HepG2 (cell line): ENCODE measurements around the gene JMY. TPM values are rescaled to one million over a fixed set of nuclear protein-coding genes. Genes with fewer than 3 reads are reported as not detected.

ENCODE experiments used
- ATAC-seq: fragments of 200-7000 bp; cut with Tn5 transposase; 3 replicates; pipeline ENCODE4 v1.9.1; 2020; ENCODE audit warnings: mild to moderate bottlenecking, moderate library complexity
- BruUV-seq: library from RNA; stranded (reverse); fragments of 400-500 nt; replicated peaks from 2 replicates; lab custom pipeline; 2021; lab: Mats Ljungman, UMichigan
- CTCF ChIA-PET: fragments of 300-600 bp; formaldehyde crosslinking; extraction: SDS; loops from one replicate; lab custom pipeline; 2021; ENCODE audit warnings: low total read pairs, inconsistent platforms, low intra/inter-chr PET ratio; lab: Yijun Ruan, JAX
- POLR2A ChIA-PET: fragments of 350-600 bp; sonication (Branson Sonifier 250); formaldehyde crosslinking; loops from one replicate; lab custom pipeline; 2020; ENCODE audit warnings: antibody characterized with exemption, inconsistent platforms; lab: Yijun Ruan, JAX
- DNase-seq: peaks from one replicate; pipeline ENCODE4 v3.0.0-alpha.2; 2015; ENCODE audit warnings: low spot score
- FAIRE-seq: peaks from 3 replicates; lab custom pipeline; 2011; peaks lifted over from hg19 to GRCh38; lab: Jason Lieb, UNC
- H2AFZ ChIP-seq: one replicate; pipeline ENCODE4 v1.6.1; 2011; ENCODE audit warnings: low read length, inconsistent platforms
- H3K27ac ChIP-seq: fragments of 300-600 bp; 3 replicates; pipeline ENCODE4 v1.8.0; 2011; ENCODE audit warnings: mixed run types, mild to moderate bottlenecking, mixed read lengths, low read length, inconsistent platforms; ENCODE audit not compliant: insufficient read depth; ENCODE audit errors: extremely low read length
- H3K27me3 ChIP-seq, 2 experiments: fragments of 200-600 bp in 1 of 2; 2 replicates in 1 of 2; 3 replicates in 1 of 2; pipeline versions ENCODE4 v1.6.0 to v1.8.0; 2011; ENCODE audit warnings: low read length in 2 of 2, mild to moderate bottlenecking in 2 of 2, moderate library complexity in 2 of 2, inconsistent platforms in 1 of 2; ENCODE audit not compliant: insufficient read depth in 2 of 2, control insufficient read depth in 1 of 2
- H3K36me3 ChIP-seq, 2 experiments: fragments of 200-600 bp in 1 of 2; replicated peaks in 1 of 2; 2 replicates in 1 of 2; 3 replicates in 1 of 2; pipeline versions ENCODE4 v1.5.1 to v1.8.0; 2011; ENCODE audit warnings: low read length in 2 of 2, inconsistent platforms in 1 of 2; ENCODE audit not compliant: insufficient read depth in 2 of 2, control insufficient read depth in 1 of 2
- H3K4me1 ChIP-seq: 2 replicates; pipeline ENCODE4 v1.5.1; 2012; ENCODE audit warnings: low read length, inconsistent platforms; ENCODE audit not compliant: insufficient read depth
- H3K4me2 ChIP-seq: 2 replicates; pipeline ENCODE4 v1.6.0; 2011; ENCODE audit warnings: low read depth, low read length, inconsistent platforms
- H3K4me3 ChIP-seq, 3 experiments: fragments of 200-600 bp in 1 of 3; sonication (generic), shearing (Covaris generic) in 1 of 3; replicated peaks in 1 of 3; 2 replicates each; pipeline ENCODE4 v1.5.1; 2011 to 2016; ENCODE audit warnings: low read length in 3 of 3, inconsistent platforms in 2 of 3, low read depth in 2 of 3, mild to moderate bottlenecking in 2 of 3, control low read depth in 1 of 3, mixed read lengths in 1 of 3; ENCODE audit not compliant: insufficient read depth in 1 of 3
- H3K79me2 ChIP-seq: one replicate; pipeline ENCODE4 v1.6.1; 2011; ENCODE audit warnings: low read length, inconsistent platforms; ENCODE audit not compliant: insufficient read depth
- H3K9ac ChIP-seq: 2 replicates; pipeline ENCODE4 v1.6.0; 2011; ENCODE audit warnings: mild to moderate bottlenecking, low read depth, low read length, inconsistent platforms; ENCODE audit not compliant: insufficient read depth
- H3K9me3 ChIP-seq: 2 replicates; pipeline ENCODE4 v1.5.1; 2012; ENCODE audit warnings: mild to moderate bottlenecking, low read length
- H4K20me1 ChIP-seq: 2 replicates; pipeline ENCODE4 v1.6.0; 2011; ENCODE audit warnings: inconsistent platforms, mild to moderate bottlenecking, low read length, moderate library complexity; ENCODE audit not compliant: insufficient read depth
- BCL3 ChIP-seq: sonication (generic); formaldehyde crosslinking; IDR thresholded peaks from 2 replicates; pipeline ENCODE4 v1.5.1; 2020; ENCODE audit warnings: mild to moderate bottlenecking, missing genetic modification reagents, moderate library complexity
- CEBPB ChIP-seq: IDR thresholded peaks from 2 replicates; pipeline ENCODE4 v1.6.1; 2011; ENCODE audit warnings: low read depth, low read length, improper control_type of control experiment, borderline replicate concordance
- CEBPG ChIP-seq: IDR thresholded peaks from 2 replicates; pipeline ENCODE4 v1.6.1; 2016
- GZF1 ChIP-seq: sonication (generic); formaldehyde crosslinking; IDR thresholded peaks from 2 replicates; pipeline ENCODE4 v1.5.1; 2020; ENCODE audit warnings: mild to moderate bottlenecking, missing genetic modification reagents
- ZNF749 ChIP-seq: sonication (generic); formaldehyde crosslinking; IDR thresholded peaks from 2 replicates; pipeline ENCODE4 v1.8.0; 2022; ENCODE audit warnings: mild to moderate bottlenecking, missing genetic modification reagents, moderate library complexity, borderline replicate concordance
- ZNF770 ChIP-seq: sonication (generic); formaldehyde crosslinking; IDR thresholded peaks from 2 replicates; pipeline ENCODE4 v1.5.0; 2020; ENCODE audit warnings: mild to moderate bottlenecking, missing genetic modification reagents
- WGBS: methylation state at CpG from one replicate; pipeline ENCODE4 v1.1.6; 2017; ENCODE audit warnings: low lambda C conversion rate; 5-methylcytosine and 5-hydroxymethylcytosine counted together
- in situ Hi-C: cut with HindIII; loops from 2 replicates; pipeline ENCODE4 v1.10.0; 2017; ENCODE audit warnings: low pct_unique_long_range_greater_than_20kb; ENCODE audit not compliant: extremely low pct_ligation_motif_present
- intact Hi-C: fragments of 100-400 bp; cut with micrococcal nuclease; formaldehyde crosslinking; loops from one replicate; pipeline ENCODE4 v1.10.0; 2022; ENCODE audit not compliant: unreplicated experiment
- polyA plus RNA-seq, 8 experiments: library from polyadenylated mRNA; depleted of rRNA in 3 of 8; stranded (reverse) in 7 of 8; unstranded in 1 of 8; fragments of >200 nt; fragmentation: Illumina TruSeq in 4 of 8; extraction: Trizol in 4 of 8; gene quantifications; 2 replicates each; pipeline versions ENCODE4 v1.2.1 to v1.2.3, GENCODE V29; 2011 to 2016; ENCODE audit warnings: low read depth in 4 of 8, missing spikeins in 1 of 8, mixed read lengths in 1 of 8; ENCODE audit not compliant: insufficient read depth in 1 of 8
- total RNA-seq, 5 experiments: library from RNA; depleted of rRNA; stranded (reverse); fragments of >200 nt; fragmentation: Illumina TruSeq; extraction: Trizol; gene quantifications; 2 replicates each; pipeline ENCODE4 v1.2.3, GENCODE V29; 2016; ENCODE audit warnings: low read depth in 1 of 5

Gene JMY
- total and polyA plus RNA-seq, 2 of the 13 experiments (the other 11 are each of a cell fraction or from before 2014, with no cell fraction given), result 4.0 to 4.2 TPM

- CTCF ChIA-PET, result no interaction called here
- POLR2A ChIA-PET, result no interaction called here
- intact Hi-C loops (loop anchor here (5.0 to 10.0 kb wide), 3 partner anchors 70 to 233 kb away; no protein-coding TSS in a partner anchor), in situ Hi-C loops (loop anchor here (25.0 kb wide), 1 partner anchor 205 kb away; no protein-coding TSS in a partner anchor)
- no peaks in the 10 kb centered on the region for H3K9me3 ChIP-seq
- DNase-seq (no peak), FAIRE-seq (no peak), ATAC-seq (no peak)
- BruUV-seq, result no TSS peak
- H3K4me1 ChIP-seq, result peaks cover 35% of the 10 kb centered on the region
- H3K36me3 ChIP-seq, result no peaks in the 10 kb centered on the region
- no peaks in the 10 kb centered on the region for H3K27me3 ChIP-seq
- peaks cover 29% of the 10 kb centered on the region for H3K79me2 ChIP-seq
- H4K20me1 ChIP-seq, result peaks cover 45% of the 10 kb centered on the region; the same call in 1 of the 2 replicates
- no peak overlapping the region for H2AFZ ChIP-seq
- H3K4me2 ChIP-seq, result no peak overlapping the region
- TF ChIP-seq ZNF770 (peak; percentile 71; the same call in 1 of the 2 replicates), ZNF749 (CRISPR knock-in tag) (no peak)
- H3K27ac ChIP-seq, result no peak overlapping the region
- no peak overlapping the region for H3K4me3 ChIP-seq
- no peak overlapping the region for H3K9ac ChIP-seq
- WGBS, result 81% methylated on average over 6 of the region's 6 CpGs
Observed at GRCh38 chr5:79257314-79257713, 21.4 kb downstream of the JMY start.

- 39% methylated on average over 4 of the region's 4 CpGs for WGBS
- ChIA-PET POLR2A (interaction anchor here (1.5 kb wide), 1 partner anchor 21 kb away, joined by 3 read pairs; no protein-coding TSS in a partner anchor), CTCF (no interaction called here)
- no peak overlapping the region for H3K9ac ChIP-seq
- H3K4me1 ChIP-seq, result peaks cover 35% of the 10 kb centered on the region
- in situ Hi-C loops (loop anchor here (25.0 kb wide), 1 partner anchor 204 kb away; no protein-coding TSS in a partner anchor), intact Hi-C loops (loop anchor here (5.0 to 10.0 kb wide), 3 partner anchors 68 to 234 kb away; no protein-coding TSS in a partner anchor)
- DNase-seq, result no peak
- H3K9me3 ChIP-seq, result no peaks in the 10 kb centered on the region
- H3K27me3 ChIP-seq, result no peaks in the 10 kb centered on the region
- BruUV-seq, result no TSS peak
- peak; percentile 28 for FAIRE-seq
- no peaks in the 10 kb centered on the region for H3K36me3 ChIP-seq
- H3K79me2 ChIP-seq, result peaks cover 17% of the 10 kb centered on the region
- peak; percentile 33 for ATAC-seq
- TF ChIP-seq GZF1 (CRISPR knock-in tag) (no peak), CEBPG (CRISPR knock-in tag) (peak; percentile 51), CEBPB (peak; percentile 51; the same call in 1 of the 2 replicates), BCL3 (CRISPR knock-in tag) (no peak)
- H3K4me3 ChIP-seq, result no peak overlapping the region
- peak overlapping the region; percentile 39 for H3K4me2 ChIP-seq
- no peak overlapping the region for H3K27ac ChIP-seq
- no peak overlapping the region for H2AFZ ChIP-seq
- peaks cover 45% of the 10 kb centered on the region; the same call in 1 of the 2 replicates for H4K20me1 ChIP-seq
Observed at GRCh38 chr5:79258801-79259200, 22.9 kb downstream of the JMY start.
